Hematopoietic multipotent progenitor cell (in vitro differentiated cells): ENCODE measurements around the gene RANBP17. TPM values are rescaled to one million over a fixed set of nuclear protein-coding genes. Genes with fewer than 3 reads are reported as not detected.

ENCODE experiments used
- DNase-seq, 3 donors: peaks; one replicate each; pipeline ENCODE4 v3.0.0-alpha.2; 2011 to 2015; ENCODE audit warnings: low read depth in 2 of 3, low spot score in 2 of 3
- total RNA-seq: library from RNA; depleted of rRNA; stranded (reverse); fragments of >200 nt; gene quantifications from one replicate; pipeline ENCODE4 v1.2.3, GENCODE V29; 2012

The RANBP17 gene
- total RNA-seq, 1 donor = 12.4 TPM

GRCh38 chr5:171311322-171312077 is 449.7 kb downstream of the RANBP17 start:
- DNase-seq = peak in 2 of 3 donors; percentile 31 to 48

GRCh38 chr5:171312129-171312974 is 450.5 kb downstream of the RANBP17 start:
- peak in 2 of 3 donors; percentile 18 to 29 for DNase-seq

GRCh38 chr5:171313481-171314206 is 451.8 kb downstream of the RANBP17 start:
- peak in 1 of 3 donors; percentile 17 for DNase-seq

DNA sequence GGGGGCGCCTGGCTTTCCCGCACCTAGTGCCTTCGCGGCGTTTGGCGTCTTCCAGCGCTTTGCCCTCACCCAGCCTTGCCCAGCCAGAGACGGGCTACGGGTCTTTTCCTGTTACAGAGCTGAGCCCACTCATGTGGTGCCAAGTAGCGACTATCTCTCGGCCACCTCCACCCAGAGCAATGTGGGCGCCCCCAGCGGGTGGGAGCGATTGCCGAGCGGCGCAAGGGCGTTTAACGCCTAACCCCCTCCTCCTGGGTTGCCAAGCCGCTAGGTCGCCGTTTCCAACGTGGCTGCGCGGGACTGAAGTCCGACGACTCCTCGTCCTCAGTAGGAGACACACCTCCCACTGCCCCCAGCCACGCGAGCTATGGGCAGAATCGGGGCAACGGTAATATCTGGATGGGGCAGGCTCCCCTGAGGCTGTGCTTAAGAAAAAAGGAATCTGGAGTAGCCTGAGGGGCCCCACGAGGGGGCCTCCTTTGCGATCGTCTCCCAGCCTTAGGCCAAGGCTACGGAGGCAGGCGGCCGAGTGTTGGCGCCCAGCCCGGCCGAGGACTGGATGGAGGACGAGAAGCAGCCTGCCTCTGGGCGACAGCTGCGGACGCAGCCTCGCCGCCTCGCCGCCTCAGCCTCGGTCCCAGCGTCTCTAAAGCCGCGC is 453.0 kb downstream of the RANBP17 start:
- no peak for DNase-seq

DNA sequence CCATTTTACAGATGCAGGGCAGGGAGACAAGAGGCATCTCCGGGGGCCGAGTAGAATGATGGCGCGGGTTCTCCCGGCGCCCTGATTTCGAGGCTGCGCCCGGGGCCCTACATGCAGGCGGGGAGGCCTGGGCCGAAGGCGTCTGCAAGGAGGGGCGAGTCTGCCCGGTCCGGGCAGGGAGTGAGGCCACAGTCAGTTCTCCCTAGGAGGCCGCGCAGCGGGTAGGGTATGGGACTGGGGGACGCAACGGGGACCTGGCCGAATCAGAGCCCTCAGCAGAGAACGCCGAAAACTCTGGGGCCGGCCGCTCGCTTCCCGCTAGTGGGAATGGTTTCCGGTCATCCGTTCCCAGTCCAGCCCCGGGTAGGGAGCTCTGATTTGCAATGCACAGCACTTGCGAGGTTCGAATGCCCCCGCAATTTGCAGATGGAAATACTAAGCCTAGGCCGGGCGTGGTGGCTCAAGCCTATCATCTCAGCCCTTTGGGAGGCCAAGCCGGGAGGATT is 453.6 kb downstream of the RANBP17 start:
- DNase-seq = no peak

GRCh38 chr5:171315925-171316257 is 454.1 kb downstream of the RANBP17 start:
- no peak for DNase-seq

DNA sequence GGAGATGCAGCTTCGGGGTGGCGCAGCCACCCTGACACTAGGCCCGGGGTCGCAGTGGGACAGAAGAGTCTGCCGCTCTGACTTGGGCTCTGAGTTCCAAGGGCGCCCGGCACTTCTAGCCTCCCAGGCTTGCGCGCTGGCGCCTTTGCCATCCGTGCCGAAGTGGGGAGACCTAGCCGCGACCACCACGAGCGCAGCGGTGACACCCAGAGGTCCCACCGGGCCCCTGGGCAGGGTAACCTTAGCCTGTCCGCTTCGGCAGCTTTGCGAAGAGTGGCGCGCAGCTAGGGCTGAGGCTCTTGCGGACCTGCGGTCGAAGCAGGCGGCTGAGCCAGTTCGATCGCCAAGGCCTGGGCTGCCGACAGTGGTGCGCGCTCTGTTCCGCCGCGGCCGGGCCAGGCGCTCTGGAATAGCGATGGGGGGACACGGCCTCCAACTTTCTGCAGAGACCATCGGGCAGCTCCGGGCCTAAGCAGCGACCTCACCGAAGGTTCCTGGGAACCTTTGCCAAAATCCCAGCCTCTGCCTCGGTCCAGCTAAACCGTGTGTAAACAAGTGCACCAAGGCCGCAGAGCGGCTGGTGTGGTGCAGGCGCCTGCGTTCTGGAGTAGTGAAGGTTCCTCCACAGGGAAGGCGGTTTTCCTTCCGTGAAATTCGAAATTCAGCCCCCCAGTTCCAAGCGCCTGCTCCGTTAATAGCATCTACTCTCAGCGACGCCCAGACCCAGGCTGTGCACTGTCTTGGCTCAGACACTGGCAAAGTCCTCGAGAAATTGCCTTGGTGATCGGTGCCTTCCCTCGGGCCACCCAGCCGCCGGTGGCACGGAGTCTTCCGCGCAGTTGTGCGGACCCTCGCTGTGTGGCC is 454.7 kb downstream of the RANBP17 start:
- DNase-seq = peak in 1 of 3 donors; percentile 18

GRCh38 chr5:171317230-171317629 is 455.4 kb downstream of the RANBP17 start:
- DNase-seq = no peak

DNA sequence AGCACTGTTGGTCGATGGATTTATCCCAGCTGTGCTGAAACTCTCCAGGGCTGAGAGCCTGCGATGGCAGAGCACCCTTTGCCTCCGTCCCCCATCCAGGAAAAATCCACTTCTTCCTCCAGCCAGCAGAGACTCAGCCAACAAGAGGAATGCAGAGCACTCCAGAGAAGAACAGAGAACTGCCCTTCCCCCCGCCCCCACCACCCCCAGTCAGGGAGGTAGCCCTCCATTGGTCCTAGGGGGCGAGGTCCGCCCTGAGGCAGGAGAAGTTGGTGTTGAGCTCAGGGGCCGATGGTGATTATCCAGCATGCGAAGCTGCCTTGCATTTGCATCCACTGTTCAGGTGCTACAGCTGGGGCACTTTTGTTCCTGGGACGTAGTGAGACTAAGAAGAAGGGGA is 456.2 kb downstream of the RANBP17 start:
- no peak for DNase-seq

DNA sequence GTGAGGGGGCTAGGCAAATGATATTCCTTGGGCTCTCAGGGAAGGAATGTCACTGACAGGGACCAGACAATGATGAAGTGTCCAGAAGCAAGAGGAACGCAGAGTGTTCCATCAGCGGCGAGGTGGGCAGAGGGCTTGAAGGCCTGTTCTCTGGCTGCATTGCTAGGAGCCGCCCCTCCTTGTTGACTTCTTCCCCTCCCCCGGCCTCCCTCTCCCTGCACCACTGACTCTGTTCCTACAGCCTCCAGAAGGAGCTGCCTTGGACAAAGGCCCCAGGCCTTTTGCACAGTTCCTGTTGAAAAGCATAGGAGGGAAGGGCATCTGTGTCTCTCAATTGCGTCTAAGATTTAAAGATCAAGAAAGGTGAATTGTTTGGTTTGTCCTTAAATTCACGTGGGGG is 459.6 kb downstream of the RANBP17 start:
- no peak for DNase-seq

DNA sequence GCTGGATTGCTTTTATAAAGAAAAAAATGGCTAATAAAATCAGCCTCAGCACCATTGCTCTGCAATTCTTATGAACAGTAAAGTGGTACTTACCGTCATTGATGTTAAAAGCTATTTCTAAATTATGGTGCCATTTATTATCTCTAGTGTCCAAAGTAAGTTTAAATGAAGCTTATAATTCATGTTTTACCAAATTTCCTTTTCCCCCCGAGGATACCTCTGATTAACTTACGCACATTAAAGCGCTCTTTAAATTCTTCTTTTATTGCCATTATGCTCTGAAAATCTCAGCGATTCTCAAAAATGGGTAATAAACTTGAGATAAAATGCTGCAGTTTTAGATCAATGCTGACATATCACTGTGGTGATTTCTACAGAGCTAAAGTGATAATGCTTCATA is 460.7 kb downstream of the RANBP17 start:
- DNase-seq = no peak

GRCh38 chr5:171323007-171323406 is 461.2 kb downstream of the RANBP17 start:
- DNase-seq = no peak

GRCh38 chr5:171323806-171324632 is 462.2 kb downstream of the RANBP17 start:
- DNase-seq = no peak

- DNase-seq = no peak
These were observed 468.2 kb downstream of the RANBP17 start for GRCh38 chr5:171330021-171330420.

- DNase-seq = no peak
These were observed 473.8 kb downstream of the RANBP17 start for GRCh38 chr5:171335616-171336015.

DNA sequence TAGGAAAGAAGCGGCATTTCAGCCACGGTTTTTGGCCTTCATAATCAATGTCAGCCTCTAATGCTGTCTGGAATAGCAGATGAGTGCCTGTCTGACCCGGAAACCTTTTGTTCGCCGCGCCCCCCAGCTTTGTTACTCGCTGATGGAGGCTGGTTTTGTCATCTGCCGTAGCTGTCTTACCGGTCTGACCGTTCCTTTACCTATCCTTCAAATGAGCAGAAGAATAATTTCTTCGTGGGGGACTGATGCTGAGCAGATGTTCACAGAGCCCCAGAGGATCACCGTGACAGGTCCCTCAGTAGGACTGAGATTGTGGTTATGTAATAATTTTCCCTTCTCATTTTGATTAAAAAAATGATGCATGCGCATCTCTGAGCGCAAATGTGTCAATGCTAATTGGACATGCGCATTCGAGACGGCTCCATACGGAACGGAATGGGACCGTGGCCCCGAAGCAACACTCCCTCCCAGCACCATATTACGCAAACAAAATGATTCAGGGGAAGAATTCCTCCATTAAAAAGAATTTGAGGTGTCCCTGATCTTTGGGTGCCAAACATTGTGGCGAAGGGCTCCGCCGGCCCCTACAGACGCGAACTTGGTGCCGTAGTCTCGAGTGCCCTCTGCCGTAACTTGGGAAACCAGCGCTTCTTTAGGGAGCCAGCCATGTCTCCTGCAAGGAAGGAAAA is 474.8 kb downstream of the RANBP17 start:
- DNase-seq = peak in 2 of 3 donors; percentile 49 to 68

- DNase-seq = no peak
These were observed 475.4 kb downstream of the RANBP17 start for GRCh38 chr5:171337210-171337569.

DNA sequence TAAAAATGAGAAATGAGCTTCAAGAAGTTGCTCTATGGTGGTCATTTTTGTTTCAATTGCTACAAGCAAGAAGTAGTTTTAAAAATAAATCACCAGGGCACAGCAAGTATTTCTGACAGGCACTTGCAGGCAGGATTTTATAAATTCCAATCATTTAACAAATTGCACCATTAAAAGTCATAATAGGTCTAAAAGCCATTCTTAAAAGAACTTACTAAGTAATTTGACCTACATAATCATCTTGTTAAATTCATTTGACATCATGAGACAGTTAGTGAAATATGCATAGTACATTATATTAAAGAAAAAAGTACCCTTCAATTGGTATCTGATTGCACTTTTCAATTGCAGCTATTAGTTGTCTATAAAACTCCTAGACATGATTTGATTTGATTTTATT is 478.2 kb downstream of the RANBP17 start:
- no peak for DNase-seq
